Muscle layer of colon (tissue), 2 donors: ENCODE results near the gene PHRF1.
"Not testable (repeated sequence)": the region's sequence is repeated elsewhere in the genome, so short reads cannot be mapped to it uniquely, and the experiment has no call there.

Experiments used
- H3K27ac ChIP-seq: one replicate; pipeline ENCODE4 v1.7.0; 2013; ENCODE audit warnings: low read depth, mild to moderate bottlenecking, low read length, moderate library complexity
- H3K27me3 ChIP-seq, 2 donors: one replicate each; pipeline ENCODE4 v1.7.0; 2013; ENCODE audit warnings: low read length in 2 of 2, mild to moderate bottlenecking in 2 of 2; ENCODE audit not compliant: insufficient read depth in 2 of 2, control insufficient read depth in 1 of 2
- H3K36me3 ChIP-seq: one replicate; pipeline ENCODE4 v1.7.0; 2013; ENCODE audit warnings: mild to moderate bottlenecking, low read length; ENCODE audit not compliant: insufficient read depth
- H3K4me1 ChIP-seq: one replicate; pipeline ENCODE4 v1.7.0; 2013; ENCODE audit warnings: mild to moderate bottlenecking, low read length; ENCODE audit not compliant: insufficient read depth
- H3K4me3 ChIP-seq, 2 donors: one replicate each; pipeline ENCODE4 v1.7.0; 2013; ENCODE audit warnings: low read length in 2 of 2, low read depth in 1 of 2, mild to moderate bottlenecking in 1 of 2, moderate library complexity in 1 of 2
- H3K9ac ChIP-seq: one replicate; pipeline ENCODE4 v1.7.0; 2013; ENCODE audit warnings: low read length
- H3K9me3 ChIP-seq: one replicate; pipeline ENCODE4 v1.7.0; 2013; ENCODE audit warnings: mild to moderate bottlenecking, low read length
- donor health status: abdominal sarcoma.
- donor health status: Adenocarcinoma of cecum.

PHRF1 gene

GRCh38 chr11:637593-638521 lies 61.6 kb downstream of the PHRF1 start:
- no peak overlapping the region for H3K4me3 ChIP-seq
- peaks cover 12 to 31% of the 10 kb centered on the region in 2 donors for H3K27me3 ChIP-seq

DNA sequence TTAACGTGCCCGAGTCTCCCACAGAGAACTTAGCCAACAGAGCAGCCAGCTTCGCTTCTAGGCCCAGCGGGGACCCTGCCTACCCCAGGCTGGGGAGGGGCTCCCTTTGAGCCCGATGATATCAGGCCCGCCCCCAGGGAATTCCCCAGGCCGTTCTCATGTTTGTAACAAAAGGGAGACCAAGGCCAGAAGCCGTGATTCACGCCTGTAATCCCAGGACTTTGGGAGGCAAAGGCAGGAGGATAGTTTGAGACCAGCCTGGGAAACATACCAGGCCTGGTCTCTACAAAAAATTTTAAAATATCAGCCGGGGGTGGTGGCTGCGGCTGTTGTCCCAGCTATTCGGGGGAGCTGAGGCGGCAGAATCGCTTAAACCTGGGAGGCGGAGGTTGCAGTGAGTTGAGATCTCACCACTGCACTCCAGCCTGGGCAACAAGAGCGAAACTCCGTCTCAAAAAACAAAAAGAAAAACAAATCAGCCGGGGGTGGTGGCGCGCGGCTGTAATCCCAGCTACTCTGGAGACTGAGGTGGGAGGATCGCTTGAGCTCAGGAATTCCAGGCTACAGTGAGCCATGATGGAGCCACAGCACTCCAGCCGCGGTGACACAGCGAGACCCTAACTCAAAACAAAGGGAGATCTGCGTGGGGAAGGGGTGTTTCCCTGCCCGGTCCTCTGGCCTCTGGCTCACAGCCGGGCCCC lies 62.5 kb downstream of the PHRF1 start:
- Histone ChIP-seq H3K9me3 (no peaks in the 10 kb centered on the region), H3K9ac (no peak overlapping the region), H3K36me3 (peaks cover 8% of the 10 kb centered on the region), H3K27ac (no peak overlapping the region), H3K4me3 (no peak overlapping the region), H3K4me1 (no peaks in the 10 kb centered on the region), H3K27me3 (peaks cover 12 to 31% of the 10 kb centered on the region in 2 donors)

More at GRCh38 chr11:637593-638521, 61.6 kb downstream of the PHRF1 start:
- Histone ChIP-seq H3K36me3 (peaks cover 8% of the 10 kb centered on the region), H3K9ac (no peak overlapping the region), H3K9me3 (no peaks in the 10 kb centered on the region), H3K27ac (no peak overlapping the region), H3K4me1 (no peaks in the 10 kb centered on the region)

GRCh38 chr11:639332-639955 lies 63.2 kb downstream of the PHRF1 start:
- Histone ChIP-seq H3K27me3 (peaks cover 12 to 31% of the 10 kb centered on the region in 2 donors), H3K4me3 (no peak overlapping the region), H3K36me3 (peaks cover 8% of the 10 kb centered on the region), H3K27ac (no peak overlapping the region), H3K4me1 (no peaks in the 10 kb centered on the region), H3K9ac (no peak overlapping the region), H3K9me3 (no peaks in the 10 kb centered on the region)

DNA sequence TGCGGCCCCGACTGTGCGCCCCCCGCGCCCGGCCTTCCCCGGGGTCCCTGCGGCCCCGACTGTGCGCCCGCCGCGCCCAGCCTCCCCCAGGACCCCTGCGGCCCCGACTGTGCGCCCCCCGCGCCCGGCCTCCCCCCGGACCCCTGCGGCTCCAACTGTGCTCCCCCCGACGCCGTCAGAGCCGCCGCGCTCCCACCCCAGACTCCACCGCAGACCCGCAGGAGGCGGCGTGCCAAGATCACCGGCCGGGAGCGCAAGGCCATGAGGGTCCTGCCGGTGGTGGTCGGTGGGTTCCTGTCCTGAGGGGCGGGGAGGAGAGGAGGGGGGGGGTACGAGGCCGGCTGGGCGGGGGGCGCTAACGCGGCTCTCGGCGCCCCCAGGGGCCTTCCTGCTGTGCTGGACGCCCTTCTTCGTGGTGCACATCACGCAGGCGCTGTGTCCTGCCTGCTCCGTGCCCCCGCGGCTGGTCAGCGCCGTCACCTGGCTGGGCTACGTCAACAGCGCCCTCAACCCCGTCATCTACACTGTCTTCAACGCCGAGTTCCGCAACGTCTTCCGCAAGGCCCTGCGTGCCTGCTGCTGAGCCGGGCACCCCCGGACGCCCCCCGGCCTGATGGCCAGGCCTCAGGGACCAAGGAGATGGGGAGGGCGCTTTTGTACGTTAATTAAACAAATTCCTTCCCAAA lies 63.9 kb downstream of the PHRF1 start:
- peaks cover 12 to 31% of the 10 kb centered on the region in 2 donors for H3K27me3 ChIP-seq
- H3K9me3 ChIP-seq, result no peaks in the 10 kb centered on the region
- no peak overlapping the region for H3K9ac ChIP-seq
- H3K36me3 ChIP-seq, result peaks cover 8% of the 10 kb centered on the region
- no peaks in the 10 kb centered on the region for H3K4me1 ChIP-seq
- H3K4me3 ChIP-seq, result no peak overlapping the region
- no peak overlapping the region for H3K27ac ChIP-seq

DNA sequence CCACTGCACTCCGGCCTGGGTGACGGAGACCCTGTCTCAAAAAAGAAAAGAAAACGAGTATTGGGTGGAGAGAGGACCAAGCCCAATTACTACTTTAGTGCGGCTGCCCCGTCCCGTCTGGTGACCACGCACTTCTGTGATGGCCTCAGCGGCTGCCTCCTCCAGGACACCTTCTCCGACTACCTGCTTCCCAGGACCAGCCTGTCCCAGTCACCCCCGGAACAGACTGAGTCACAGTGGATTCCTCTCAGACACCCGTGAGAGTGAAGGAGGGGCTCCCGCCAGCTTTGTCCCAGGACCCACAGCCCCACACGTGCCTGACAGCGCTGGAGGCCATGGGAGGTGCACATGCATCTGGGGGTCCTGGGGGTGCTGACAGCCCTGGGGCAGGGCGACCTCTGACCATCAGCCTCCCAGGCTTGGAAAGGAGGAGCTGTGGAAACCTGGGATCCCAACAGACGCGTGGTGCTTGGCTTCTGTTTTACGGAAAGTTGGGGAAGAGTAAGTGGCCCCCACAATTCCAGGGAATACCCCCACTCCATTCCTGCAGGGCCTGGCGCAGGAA lies 65.6 kb downstream of the PHRF1 start:
- Histone ChIP-seq H3K27ac (no peak overlapping the region), H3K27me3 (peaks cover 12 to 22% of the 10 kb centered on the region in 2 donors), H3K36me3 (peaks cover 8% of the 10 kb centered on the region), H3K4me1 (no peaks in the 10 kb centered on the region), H3K4me3 (no peak overlapping the region), H3K9me3 (no peaks in the 10 kb centered on the region), H3K9ac (no peak overlapping the region)

- Histone ChIP-seq H3K9me3 (no peaks in the 10 kb centered on the region), H3K36me3 (peaks cover 8% of the 10 kb centered on the region), H3K27ac (no peak overlapping the region), H3K27me3 (peaks cover 3 to 10% of the 10 kb centered on the region in 2 donors), H3K4me1 (no peaks in the 10 kb centered on the region), H3K9ac (no peak overlapping the region), H3K4me3 (no peak overlapping the region)
Observed at GRCh38 chr11:643366-643765, 67.1 kb downstream of the PHRF1 start.

- Histone ChIP-seq H3K9me3 (no peaks in the 10 kb centered on the region), H3K27ac (no peak overlapping the region), H3K36me3 (peaks cover 9% of the 10 kb centered on the region), H3K4me3 (no peak overlapping the region), H3K9ac (no peak overlapping the region), H3K27me3 (peaks cover 0 to 2% of the 10 kb centered on the region in 2 donors), H3K4me1 (no peaks in the 10 kb centered on the region)
Observed at GRCh38 chr11:643849-644738, 67.8 kb downstream of the PHRF1 start.

DNA sequence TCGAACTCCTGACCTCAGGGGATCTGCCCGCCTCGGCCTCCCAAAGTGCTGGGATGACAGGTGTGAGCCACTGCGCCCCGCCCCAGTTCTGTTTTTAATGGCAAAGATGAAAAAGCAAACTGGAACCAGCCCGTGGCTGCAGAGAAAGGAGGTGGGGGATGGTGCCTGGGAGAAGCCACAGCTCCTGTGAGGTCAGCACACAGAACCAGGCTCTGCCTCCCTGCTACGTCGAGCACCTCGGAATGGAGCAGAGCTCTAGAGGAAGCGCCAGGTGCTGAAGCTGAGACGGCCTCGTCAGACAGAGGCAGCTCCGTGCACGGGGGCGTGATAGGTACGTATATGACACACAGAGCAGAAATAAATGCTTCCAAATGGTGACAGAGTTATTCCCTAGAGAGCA lies 69.3 kb downstream of the PHRF1 start:
- no peak overlapping the region for H3K4me3 ChIP-seq
- H3K9ac ChIP-seq, result no peak overlapping the region
- no peaks in the 10 kb centered on the region for H3K4me1 ChIP-seq
- peaks cover 17% of the 10 kb centered on the region for H3K36me3 ChIP-seq
- no peak overlapping the region for H3K27ac ChIP-seq
- H3K9me3 ChIP-seq, result no peaks in the 10 kb centered on the region
- no peaks in the 10 kb centered on the region for H3K27me3 ChIP-seq

- Histone ChIP-seq H3K4me3 (no peak overlapping the region), H3K9ac (no peak overlapping the region), H3K9me3 (no peaks in the 10 kb centered on the region), H3K36me3 (peaks cover 17% of the 10 kb centered on the region), H3K27ac (no peak overlapping the region), H3K27me3 (no peaks in the 10 kb centered on the region), H3K4me1 (no peaks in the 10 kb centered on the region)
Observed at GRCh38 chr11:646214-646613, 69.9 kb downstream of the PHRF1 start.

DNA sequence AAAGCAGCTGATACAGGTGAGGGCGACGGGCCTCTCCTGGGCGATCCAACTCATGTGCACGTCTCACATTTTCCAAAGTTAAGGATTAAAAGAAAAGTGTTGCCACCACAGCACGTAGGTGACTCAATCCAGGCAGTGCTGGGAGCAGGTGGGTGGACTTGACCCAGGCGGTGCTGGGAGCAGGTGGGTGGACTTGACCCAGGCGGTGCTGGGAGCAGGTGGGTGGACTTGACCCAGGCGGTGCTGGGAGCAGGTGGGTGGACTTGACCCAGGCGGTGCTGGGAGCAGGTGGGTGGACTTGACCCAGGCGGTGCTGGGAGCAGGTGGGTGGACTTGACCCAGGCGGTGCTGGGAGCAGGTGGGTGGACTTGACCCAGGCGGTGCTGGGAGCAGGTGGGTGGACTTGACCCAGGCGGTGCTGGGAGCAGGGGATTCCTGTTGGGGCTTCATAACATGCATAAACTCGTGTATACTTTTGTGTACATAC lies 71.4 kb downstream of the PHRF1 start:
- not testable (repeated sequence) for H3K27ac ChIP-seq, H3K9me3 ChIP-seq, H3K9ac ChIP-seq, H3K36me3 ChIP-seq, H3K27me3 ChIP-seq, H3K4me3 ChIP-seq, H3K4me1 ChIP-seq
